ENCODE data around the gene ADORA1. TPM values are rescaled to one million over a fixed set of nuclear protein-coding genes. Genes with fewer than 3 reads are reported as not detected.

The ADORA1 gene
- total and polyA plus RNA-seq, 2 of the 13 experiments (the other 11 are each of a cell fraction or from before 2014, with no cell fraction given): 0.11 TPM; not detected in 1

DNA sequence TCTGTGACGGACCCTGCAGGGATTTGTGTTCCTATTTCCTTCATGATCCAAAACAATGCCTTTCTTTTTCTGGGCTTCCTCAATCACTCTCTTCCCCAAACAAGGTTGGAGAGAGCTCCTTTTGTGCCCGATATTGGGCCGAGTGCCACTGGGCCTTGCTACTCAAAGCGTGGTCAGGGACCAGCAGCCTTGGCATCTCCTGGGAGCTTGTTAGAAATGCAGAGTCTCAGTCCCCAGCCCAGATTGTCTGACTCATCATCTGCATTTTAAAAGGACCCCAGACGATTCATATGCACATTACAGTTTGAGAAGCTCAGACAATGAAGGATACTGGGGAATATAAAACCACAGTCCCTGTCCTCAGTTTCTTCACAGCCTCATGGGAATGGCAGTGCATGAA lies 19.9 kb downstream of the ADORA1 start (continued):
- TF ChIP-seq ZKSCAN8 (CRISPR knock-in tag; IDR thresholded peaks at IDR 0.05; ENCODE audit: borderline replicate concordance): no peak
- no peak for TF ChIP-seq SRY (CRISPR knock-in tag; IDR thresholded peaks at IDR 0.05)
- no peak for TF ChIP-seq ZNF724P (CRISPR knock-in tag; IDR thresholded peaks at IDR 0.05; ENCODE audit: borderline replicate concordance)
- TF ChIP-seq ZNF33B (CRISPR knock-in tag; IDR thresholded peaks at IDR 0.05): no peak
- TF ChIP-seq HOXD1 (CRISPR knock-in tag; IDR thresholded peaks at IDR 0.05): no peak
- TF ChIP-seq NBN (conservative IDR thresholded peaks at IDR 0.05): no peak
- TF ChIP-seq SKI (IDR thresholded peaks at IDR 0.05; ENCODE audit: partially characterized antibody): no peak
- no peak for TF ChIP-seq WIZ (CRISPR knock-in tag; IDR thresholded peaks at IDR 0.05)

DNA sequence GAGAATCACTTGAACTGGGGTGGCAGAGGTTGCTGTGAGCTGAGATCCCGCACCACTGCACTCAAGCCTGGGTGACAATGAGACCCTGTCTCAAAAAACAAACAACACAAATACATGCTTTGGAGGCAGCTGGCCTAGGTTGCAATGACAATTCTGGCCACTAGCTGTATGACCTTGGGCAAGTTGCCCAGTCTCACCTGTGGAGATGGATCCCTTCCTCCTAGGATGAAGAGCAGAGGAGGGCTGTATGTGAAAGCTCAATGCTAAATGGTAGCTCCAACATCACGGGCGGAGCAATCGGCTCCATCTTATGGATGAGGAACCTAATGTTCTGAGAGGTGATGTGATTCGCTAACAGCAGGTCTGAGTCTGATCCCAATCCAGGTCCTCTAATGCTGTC lies 20.6 kb downstream of the ADORA1 start:
- intact Hi-C loops (cut with micrococcal nuclease; ENCODE audit: unreplicated experiment): no loop called here
- TF ChIP-seq ZKSCAN1 (IDR thresholded peaks at IDR 0.05; ENCODE audit: low read length): no peak
- TF ChIP-seq TCF7L2 (IDR thresholded peaks at IDR 0.05; ENCODE audit: low read depth, low read length): no peak
- no peak for TF ChIP-seq ZNF343 (CRISPR knock-in tag; IDR thresholded peaks at IDR 0.05)
- TF ChIP-seq PCBP2 (optimal IDR thresholded peaks at IDR 0.05; ENCODE audit: low read depth, low read length, poor library complexity, severe bottlenecking): no peak
- TF ChIP-seq PTBP1 (IDR thresholded peaks at IDR 0.05; ENCODE audit: low read depth, low read length, poor library complexity, severe bottlenecking): no peak
- TF ChIP-seq, protein P1, sequence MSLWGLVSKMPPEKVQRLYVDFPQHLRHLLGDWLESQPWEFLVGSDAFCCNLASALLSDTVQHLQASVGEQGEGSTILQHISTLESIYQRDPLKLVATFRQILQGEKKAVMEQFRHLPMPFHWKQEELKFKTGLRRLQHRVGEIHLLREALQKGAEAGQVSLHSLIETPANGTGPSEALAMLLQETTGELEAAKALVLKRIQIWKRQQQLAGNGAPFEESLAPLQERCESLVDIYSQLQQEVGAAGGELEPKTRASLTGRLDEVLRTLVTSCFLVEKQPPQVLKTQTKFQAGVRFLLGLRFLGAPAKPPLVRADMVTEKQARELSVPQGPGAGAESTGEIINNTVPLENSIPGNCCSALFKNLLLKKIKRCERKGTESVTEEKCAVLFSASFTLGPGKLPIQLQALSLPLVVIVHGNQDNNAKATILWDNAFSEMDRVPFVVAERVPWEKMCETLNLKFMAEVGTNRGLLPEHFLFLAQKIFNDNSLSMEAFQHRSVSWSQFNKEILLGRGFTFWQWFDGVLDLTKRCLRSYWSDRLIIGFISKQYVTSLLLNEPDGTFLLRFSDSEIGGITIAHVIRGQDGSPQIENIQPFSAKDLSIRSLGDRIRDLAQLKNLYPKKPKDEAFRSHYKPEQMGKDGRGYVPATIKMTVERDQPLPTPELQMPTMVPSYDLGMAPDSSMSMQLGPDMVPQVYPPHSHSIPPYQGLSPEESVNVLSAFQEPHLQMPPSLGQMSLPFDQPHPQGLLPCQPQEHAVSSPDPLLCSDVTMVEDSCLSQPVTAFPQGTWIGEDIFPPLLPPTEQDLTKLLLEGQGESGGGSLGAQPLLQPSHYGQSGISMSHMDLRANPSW (CRISPR knock-in tag; IDR thresholded peaks at IDR 0.05; ENCODE audit: borderline replicate concordance): no peak
- no peak for TF ChIP-seq POLR2A (IDR thresholded peaks at IDR 0.05; ENCODE audit: insufficient read depth in 1 of 2, low read depth in 2 of 2, low read length in 2 of 2)
- no peak for TF ChIP-seq ZFP41 (CRISPR knock-in tag; IDR thresholded peaks at IDR 0.05; ENCODE audit: borderline replicate concordance)
- peak; percentile 23 for TF ChIP-seq XRCC5 (optimal IDR thresholded peaks at IDR 0.05; ENCODE audit: low read length)
- TF ChIP-seq ZNF543 (CRISPR knock-in tag; IDR thresholded peaks at IDR 0.05): no peak
- TF ChIP-seq, protein P2, sequence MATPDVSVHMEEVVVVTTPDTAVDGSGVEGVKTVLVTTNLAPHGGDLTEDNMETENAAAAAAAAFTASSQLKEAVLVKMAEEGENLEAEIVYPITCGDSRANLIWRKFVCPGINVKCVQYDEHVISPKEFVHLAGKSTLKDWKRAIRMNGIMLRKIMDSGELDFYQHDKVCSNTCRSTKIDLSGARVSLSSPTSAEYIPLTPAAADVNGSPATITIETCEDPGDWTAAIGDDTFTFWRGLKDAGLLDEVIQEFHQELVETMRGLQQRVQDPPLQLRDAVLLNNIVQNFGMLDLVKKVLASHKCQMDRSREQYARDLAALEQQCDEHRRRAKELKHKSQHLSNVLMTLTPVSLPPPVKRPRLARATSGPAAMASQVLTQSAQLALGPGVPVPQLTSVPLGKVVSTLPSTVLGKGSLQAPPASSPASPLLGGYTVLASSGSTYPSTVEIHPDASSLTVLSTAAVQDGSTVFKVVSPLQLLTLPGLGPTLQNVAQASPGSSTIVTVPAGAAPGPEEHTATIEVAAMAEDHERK (CRISPR knock-in tag; IDR thresholded peaks at IDR 0.05; ENCODE audit: low read depth): no peak
- TF ChIP-seq FOXP1 (IDR thresholded peaks at IDR 0.05): no peak
- no peak for TF ChIP-seq FOXP1 (CRISPR knock-in tag; IDR thresholded peaks at IDR 0.05)
- no peak for TF ChIP-seq NCOA5 (CRISPR knock-in tag; IDR thresholded peaks at IDR 0.05)
- TF ChIP-seq PAWR (CRISPR knock-in tag; IDR thresholded peaks at IDR 0.05; ENCODE audit: borderline replicate concordance): no peak

More for the DNA sequence above, 20.6 kb downstream of the ADORA1 start:
- H3K4me2 ChIP-seq (ENCODE audit: low read depth, low read length): no peak overlapping the region
- no peaks in the 10 kb centered on the region for H3K36me3 ChIP-seq (replicated peaks in 1 of 2; ENCODE audit: control insufficient read depth in 1 of 2, insufficient read depth in 2 of 2, low read length in 2 of 2)
- no peaks in the 10 kb centered on the region for H3K9me3 ChIP-seq (ENCODE audit: low read length)
- DNase-seq (ENCODE audit: low spot score) (peak; percentile 20), ATAC-seq (peak; percentile 69), FAIRE-seq (peak; percentile 64)
- in situ Hi-C loops (cut with HindIII; ENCODE audit: extremely low pct_ligation_motif_present, low pct_unique_long_range_greater_than_20kb): no loop called here
- POLR2A ChIA-PET: no interaction called here
- no peak overlapping the region for H2AFZ ChIP-seq (ENCODE audit: low read length)
- 0 out of 2 replicates have a peak, but pooled peaks cover 6% of the 10 kb centered on the region for H3K4me1 ChIP-seq (ENCODE audit: insufficient read depth, low read length)
- H3K9ac ChIP-seq (ENCODE audit: insufficient read depth, low read depth, low read length): no peak overlapping the region
- no peak overlapping the region for H3K27ac ChIP-seq (ENCODE audit: extremely low read length, insufficient read depth, low read length)
- no peak overlapping the region for H3K4me3 ChIP-seq (replicated peaks in 1 of 3; ENCODE audit: insufficient read depth in 1 of 3, low read depth in 2 of 3, low read length in 3 of 3)
- no peaks in the 10 kb centered on the region for H4K20me1 ChIP-seq (ENCODE audit: insufficient read depth, low read length)
- no peaks in the 10 kb centered on the region for H3K79me2 ChIP-seq (ENCODE audit: insufficient read depth, low read length)
- peaks cover 2 to 18% of the 10 kb centered on the region in 2 experiments; a peak in 4 of 5 replicates for H3K27me3 ChIP-seq (ENCODE audit: control insufficient read depth in 1 of 2, insufficient read depth in 2 of 2, low read length in 2 of 2)
- CTCF ChIA-PET (ENCODE audit: low intra/inter-chr PET ratio, low total read pairs): no interaction called here
- no TSS peak for BruUV-seq (replicated peaks)
- 96% methylated on average over 4 of the region's 5 CpGs for WGBS (ENCODE audit: low lambda C conversion rate)

All from HepG2 (cell line).